NB4 (cell line): ENCODE measurements around the gene ADGRL2.

ENCODE experiments used
- CTCF ChIP-seq: IDR thresholded peaks from one replicate; pipeline ENCODE4 v1.5.1; 2012; ENCODE audit warnings: low read depth, low read length
- MAX ChIP-seq: IDR thresholded peaks from 2 replicates; pipeline ENCODE4 v1.6.1; 2011; ENCODE audit warnings: low read depth, low read length
- MYC ChIP-seq: IDR thresholded peaks from 2 replicates; pipeline ENCODE4 v1.6.1; 2011; ENCODE audit warnings: low read depth, low read length
- POLR2A ChIP-seq: IDR thresholded peaks from 2 replicates; pipeline ENCODE4 v1.6.1; 2011; ENCODE audit warnings: mild to moderate bottlenecking; ENCODE audit not compliant: insufficient read length; ENCODE audit errors: extremely low read depth

- TF ChIP-seq CTCF, result peak; percentile 9
- no peak for TF ChIP-seq POLR2A
- TF ChIP-seq MAX, result no peak
- TF ChIP-seq MYC, result no peak
These were observed 40.1 kb upstream of the ADGRL2 start for GRCh38 chr1:81760477-81761097.
